Panc1 (cell line): Measurements from ENCODE around the gene UBASH3B. TPM values are rescaled to one million over a fixed set of nuclear protein-coding genes. Genes with fewer than 3 reads are reported as not detected.

Experiments
- ATAC-seq: fragments of 200-7000 bp; cut with Tn5 transposase; 2 replicates; pipeline ENCODE4 v1.9.1; 2020; ENCODE audit warnings: mild to moderate bottlenecking, moderate library complexity
- BruUV-seq: library from RNA; stranded (reverse); fragments of 400-500 nt; replicated peaks from 2 replicates; lab custom pipeline; 2021; lab: Mats Ljungman, UMichigan
- CTCF ChIA-PET: fragments of 300-600 bp; sonication (Branson Sonifier 250); formaldehyde crosslinking; loops from one replicate; lab custom pipeline; 2022; ENCODE audit warnings: antibody characterized with exemption; lab: Charles Lee
- POLR2A ChIA-PET: fragments of 300-600 bp; sonication (Branson Sonifier 250); formaldehyde crosslinking; loops from one replicate; lab custom pipeline; 2022; ENCODE audit warnings: antibody characterized with exemption; lab: Charles Lee
- DNase-seq: peaks from one replicate; pipeline ENCODE4 v3.0.0-alpha.2; 2010; ENCODE audit warnings: low read depth, low spot score
- H3K27ac ChIP-seq: 2 replicates; pipeline ENCODE4 v1.5.1; 2011; ENCODE audit warnings: mild to moderate bottlenecking, low read length, inconsistent platforms
- H3K27me3 ChIP-seq: fragments of 200-500 bp; sonication (Bioruptor generic); 2 replicates; pipeline ENCODE4 v1.6.0; 2014; ENCODE audit warnings: low read length, inconsistent platforms; ENCODE audit not compliant: control insufficient read depth, insufficient read depth
- H3K36me3 ChIP-seq: fragments of 200-500 bp; sonication (Bioruptor generic); 2 replicates; pipeline ENCODE4 v1.5.1; 2014; ENCODE audit warnings: inconsistent platforms, mild to moderate bottlenecking, low read length, moderate library complexity; ENCODE audit not compliant: control insufficient read depth, insufficient read depth
- H3K4me1 ChIP-seq: 2 replicates; pipeline ENCODE4 v1.5.1; 2011; ENCODE audit warnings: inconsistent platforms, mild to moderate bottlenecking, low read length, moderate library complexity; ENCODE audit not compliant: control insufficient read depth, insufficient read depth
- H3K4me3 ChIP-seq, 2 experiments: 2 replicates each; pipeline ENCODE4 v1.5.1; 2011 to 2012; ENCODE audit warnings: low read depth in 2 of 2, low read length in 2 of 2, mild to moderate bottlenecking in 2 of 2, inconsistent platforms in 1 of 2, moderate library complexity in 1 of 2
- H3K9me3 ChIP-seq: fragments of 200-500 bp; sonication (Bioruptor generic); 2 replicates; pipeline ENCODE4 v1.5.1; 2014; ENCODE audit warnings: low read depth, mild to moderate bottlenecking, inconsistent platforms, low read length, moderate library complexity; ENCODE audit not compliant: control insufficient read depth, insufficient read depth
- POLR2AphosphoS5 ChIP-seq: IDR thresholded peaks from 2 replicates; pipeline ENCODE4 v1.6.1; 2012; ENCODE audit warnings: mild to moderate bottlenecking, low read depth, low read length, moderate library complexity
- SIN3A ChIP-seq: IDR thresholded peaks from 2 replicates; pipeline ENCODE4 v1.6.1; 2012; ENCODE audit warnings: low read depth, mild to moderate bottlenecking, low read length, moderate library complexity, borderline replicate concordance; ENCODE audit not compliant: insufficient read depth
- TCF7L2 ChIP-seq: IDR thresholded peaks from 2 replicates; pipeline ENCODE4 v1.6.1; 2011; ENCODE audit warnings: mild to moderate bottlenecking, low read depth, low read length, inconsistent platforms
- in situ Hi-C: cut with HindIII; loops from 2 replicates; pipeline ENCODE4 v1.10.0; 2016; ENCODE audit warnings: low sequenced_read_pairs, low pct_unique_long_range_greater_than_20kb
- intact Hi-C: fragments of 100-400 bp; cut with micrococcal nuclease; formaldehyde crosslinking; loops from one replicate; pipeline ENCODE4 v1.10.0; 2022; ENCODE audit not compliant: unreplicated experiment
- total RNA-seq: library from RNA; stranded (reverse); gene quantifications from one replicate; pipeline ENCODE4 v1.2.1, GENCODE V29; 2021; ENCODE audit not compliant: unreplicated experiment
- TF ChIP-seq, protein P1 (sequence below), 2 experiments: IDR thresholded peaks; 2 replicates each; pipeline ENCODE4 v1.6.1; 2011 to 2012; ENCODE audit warnings: low read depth in 2 of 2, control low read depth in 1 of 2, low read length in 1 of 2, mild to moderate bottlenecking in 1 of 2, moderate library complexity in 1 of 2; ENCODE audit not compliant: insufficient read depth in 1 of 2
- TF ChIP-seq, protein P2 (sequence below): fragments of 450-650 bp; IDR thresholded peaks from 2 replicates; pipeline ENCODE4 v1.5.1; 2017; ENCODE audit warnings: mild to moderate bottlenecking

Gene UBASH3B
- total RNA-seq, 1 experiment from 2014 or later: 55.1 TPM

DNA sequence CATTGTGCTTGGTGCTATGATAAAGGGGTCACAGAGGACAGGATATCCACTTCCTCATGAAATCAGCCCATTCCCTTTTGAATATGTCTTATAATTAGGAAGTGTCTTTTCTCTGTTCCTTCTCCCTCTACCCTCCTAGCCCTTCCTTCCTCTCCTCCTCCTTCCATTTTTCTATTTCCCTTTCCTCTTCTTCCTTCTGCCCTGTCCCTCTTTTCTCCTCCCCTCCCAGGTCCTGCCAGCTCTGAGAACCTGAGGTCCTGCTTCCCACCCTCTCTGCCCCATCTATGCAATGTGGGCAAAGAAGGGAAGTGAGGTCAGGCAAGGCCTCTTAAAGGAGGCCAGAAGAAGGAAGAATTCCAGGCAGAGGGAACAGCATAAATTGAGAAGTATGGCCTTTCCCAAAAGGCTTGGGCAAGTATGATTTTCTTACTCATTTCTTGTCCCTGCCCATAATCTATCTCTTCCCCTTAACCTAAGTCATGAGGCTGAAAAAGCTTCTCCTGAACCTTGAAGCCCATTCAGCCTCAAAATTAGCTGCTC lies 7.7 kb upstream of the UBASH3B start:
- H3K9me3 ChIP-seq: no peaks in the 10 kb centered on the region
- H3K36me3 ChIP-seq: no peaks in the 10 kb centered on the region
- no TSS peak for BruUV-seq
- POLR2A ChIA-PET: interaction anchor here (0.7 kb wide), 1 partner anchor 410 kb away, joined by 7 read pairs; no protein-coding TSS in a partner anchor
- ATAC-seq (no peak), DNase-seq (no peak)
- H3K27ac ChIP-seq: no peak overlapping the region
- intact Hi-C loops (no loop called here), in situ Hi-C loops (no loop called here)
- TF ChIP-seq, protein P1, sequence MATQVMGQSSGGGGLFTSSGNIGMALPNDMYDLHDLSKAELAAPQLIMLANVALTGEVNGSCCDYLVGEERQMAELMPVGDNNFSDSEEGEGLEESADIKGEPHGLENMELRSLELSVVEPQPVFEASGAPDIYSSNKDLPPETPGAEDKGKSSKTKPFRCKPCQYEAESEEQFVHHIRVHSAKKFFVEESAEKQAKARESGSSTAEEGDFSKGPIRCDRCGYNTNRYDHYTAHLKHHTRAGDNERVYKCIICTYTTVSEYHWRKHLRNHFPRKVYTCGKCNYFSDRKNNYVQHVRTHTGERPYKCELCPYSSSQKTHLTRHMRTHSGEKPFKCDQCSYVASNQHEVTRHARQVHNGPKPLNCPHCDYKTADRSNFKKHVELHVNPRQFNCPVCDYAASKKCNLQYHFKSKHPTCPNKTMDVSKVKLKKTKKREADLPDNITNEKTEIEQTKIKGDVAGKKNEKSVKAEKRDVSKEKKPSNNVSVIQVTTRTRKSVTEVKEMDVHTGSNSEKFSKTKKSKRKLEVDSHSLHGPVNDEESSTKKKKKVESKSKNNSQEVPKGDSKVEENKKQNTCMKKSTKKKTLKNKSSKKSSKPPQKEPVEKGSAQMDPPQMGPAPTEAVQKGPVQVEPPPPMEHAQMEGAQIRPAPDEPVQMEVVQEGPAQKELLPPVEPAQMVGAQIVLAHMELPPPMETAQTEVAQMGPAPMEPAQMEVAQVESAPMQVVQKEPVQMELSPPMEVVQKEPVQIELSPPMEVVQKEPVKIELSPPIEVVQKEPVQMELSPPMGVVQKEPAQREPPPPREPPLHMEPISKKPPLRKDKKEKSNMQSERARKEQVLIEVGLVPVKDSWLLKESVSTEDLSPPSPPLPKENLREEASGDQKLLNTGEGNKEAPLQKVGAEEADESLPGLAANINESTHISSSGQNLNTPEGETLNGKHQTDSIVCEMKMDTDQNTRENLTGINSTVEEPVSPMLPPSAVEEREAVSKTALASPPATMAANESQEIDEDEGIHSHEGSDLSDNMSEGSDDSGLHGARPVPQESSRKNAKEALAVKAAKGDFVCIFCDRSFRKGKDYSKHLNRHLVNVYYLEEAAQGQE (IDR thresholded peaks at IDR 0.05; ENCODE audit: insufficient read depth in 1 of 2, low read depth in 2 of 2, low read length in 1 of 2): no peak
- TF ChIP-seq, protein P2, sequence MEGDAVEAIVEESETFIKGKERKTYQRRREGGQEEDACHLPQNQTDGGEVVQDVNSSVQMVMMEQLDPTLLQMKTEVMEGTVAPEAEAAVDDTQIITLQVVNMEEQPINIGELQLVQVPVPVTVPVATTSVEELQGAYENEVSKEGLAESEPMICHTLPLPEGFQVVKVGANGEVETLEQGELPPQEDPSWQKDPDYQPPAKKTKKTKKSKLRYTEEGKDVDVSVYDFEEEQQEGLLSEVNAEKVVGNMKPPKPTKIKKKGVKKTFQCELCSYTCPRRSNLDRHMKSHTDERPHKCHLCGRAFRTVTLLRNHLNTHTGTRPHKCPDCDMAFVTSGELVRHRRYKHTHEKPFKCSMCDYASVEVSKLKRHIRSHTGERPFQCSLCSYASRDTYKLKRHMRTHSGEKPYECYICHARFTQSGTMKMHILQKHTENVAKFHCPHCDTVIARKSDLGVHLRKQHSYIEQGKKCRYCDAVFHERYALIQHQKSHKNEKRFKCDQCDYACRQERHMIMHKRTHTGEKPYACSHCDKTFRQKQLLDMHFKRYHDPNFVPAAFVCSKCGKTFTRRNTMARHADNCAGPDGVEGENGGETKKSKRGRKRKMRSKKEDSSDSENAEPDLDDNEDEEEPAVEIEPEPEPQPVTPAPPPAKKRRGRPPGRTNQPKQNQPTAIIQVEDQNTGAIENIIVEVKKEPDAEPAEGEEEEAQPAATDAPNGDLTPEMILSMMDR: no peak
- TF ChIP-seq SIN3A (no peak), POLR2AphosphoS5 (no peak), TCF7L2 (no peak)
- no peak overlapping the region for H3K4me3 ChIP-seq
- H3K27me3 ChIP-seq: no peaks in the 10 kb centered on the region
- H3K4me1 ChIP-seq: peaks cover 6% of the 10 kb centered on the region
- CTCF ChIA-PET: interaction anchor here (0.5 kb wide), 1 partner anchor 205 kb away, joined by 3 read pairs; no protein-coding TSS in a partner anchor

DNA sequence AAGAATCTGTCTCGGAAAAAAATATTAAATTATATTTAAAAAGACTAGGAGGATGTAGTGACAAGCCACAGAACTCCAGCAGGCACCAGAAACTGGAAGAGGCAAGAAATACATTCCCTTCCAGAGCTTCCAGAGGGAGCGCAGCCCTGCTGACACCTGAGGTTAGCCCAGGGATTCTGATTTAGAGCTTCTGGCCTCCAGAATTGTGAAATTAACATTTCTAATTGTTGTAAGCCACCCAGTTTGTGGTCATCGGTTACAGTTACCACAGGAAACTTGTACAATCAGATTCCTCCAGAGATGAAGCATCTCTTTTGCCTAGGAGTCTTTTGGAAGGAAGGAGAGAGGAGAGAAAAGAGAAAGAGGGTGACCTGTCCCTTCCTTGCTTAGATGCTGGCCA lies 6.4 kb upstream of the UBASH3B start:
- no peak for DNase-seq
- H3K36me3 ChIP-seq: no peaks in the 10 kb centered on the region
- H3K4me3 ChIP-seq: no peak overlapping the region
- H3K27ac ChIP-seq: no peak overlapping the region
- 0 out of 2 replicates have a peak, but pooled peaks cover 3% of the 10 kb centered on the region for H3K4me1 ChIP-seq
- no peak for ATAC-seq
- POLR2A ChIA-PET: no interaction called here
- TF ChIP-seq, protein P2: no peak
- TF ChIP-seq, protein P1 (IDR thresholded peaks at IDR 0.05; ENCODE audit: insufficient read depth in 1 of 2, low read depth in 2 of 2, low read length in 1 of 2): no peak
- TF ChIP-seq TCF7L2 (no peak), SIN3A (no peak), POLR2AphosphoS5 (no peak)
- CTCF ChIA-PET: no interaction called here
- no TSS peak for BruUV-seq
- in situ Hi-C loops: no loop called here
- intact Hi-C loops: no loop called here
- H3K27me3 ChIP-seq: no peaks in the 10 kb centered on the region
- H3K9me3 ChIP-seq: no peaks in the 10 kb centered on the region
